GM18499 (cell line): ENCODE measurements around the gene SPINK4.
A peak's percentile ranks its signal among the peaks of the same experiment; 100 is the strongest.

ENCODE experiments used
- ATAC-seq: cut with Tn5 transposase; IDR thresholded peaks from one replicate; pipeline ENCODE4 v1.9.1; 2021; ENCODE audit warnings: moderate number of reproducible peaks; ENCODE audit not compliant: insufficient read depth, unreplicated experiment

The SPINK4 gene

GRCh38 chr9:33239921-33240320, at the start of gene SPINK4:
TSS of gene SPINK4 (plus strand) at chr9:33240167. CDS start at chr9:33240209, 42 bp downstream.
- no peak for ATAC-seq

GRCh38 chr9:33192493-33193255, 47.3 kb upstream of the SPINK4 start:
- no peak for ATAC-seq

GRCh38 chr9:33193818-33194217, 46.1 kb upstream of the SPINK4 start:
- ATAC-seq: no peak

- no peak for ATAC-seq
Measured at GRCh38 chr9:33196736-33197135, 43.2 kb upstream of the SPINK4 start.

GRCh38 chr9:33197279-33198152, 42.5 kb upstream of the SPINK4 start:
- no peak for ATAC-seq

GRCh38 chr9:33198165-33198564, 41.8 kb upstream of the SPINK4 start:
- ATAC-seq: no peak

- peak; percentile 33 for ATAC-seq
Measured at GRCh38 chr9:33202018-33202417, 37.9 kb upstream of the SPINK4 start.

GRCh38 chr9:33202552-33203201, 37.3 kb upstream of the SPINK4 start:
- ATAC-seq: peak; percentile 96

GRCh38 chr9:33209394-33209793, 30.6 kb upstream of the SPINK4 start:
- no peak for ATAC-seq

GRCh38 chr9:33210006-33210715, 29.8 kb upstream of the SPINK4 start:
- ATAC-seq: no peak

GRCh38 chr9:33211695-33212393, 28.1 kb upstream of the SPINK4 start:
- ATAC-seq: no peak

GRCh38 chr9:33220681-33221567, 19.0 kb upstream of the SPINK4 start:
- ATAC-seq: no peak

GRCh38 chr9:33221568-33221884, 18.4 kb upstream of the SPINK4 start:
- no peak for ATAC-seq

GRCh38 chr9:33222031-33222430, 17.9 kb upstream of the SPINK4 start:
- no peak for ATAC-seq

- ATAC-seq: no peak
Measured at GRCh38 chr9:33223696-33224095, 16.3 kb upstream of the SPINK4 start.

GRCh38 chr9:33225319-33226147, 14.4 kb upstream of the SPINK4 start:
- no peak for ATAC-seq

- peak; percentile 58 for ATAC-seq
Measured at GRCh38 chr9:33227008-33227398, 13.0 kb upstream of the SPINK4 start.

- no peak for ATAC-seq
Measured at GRCh38 chr9:33227741-33228140, 12.2 kb upstream of the SPINK4 start.
